ENCODE data around the gene CRNN.

Gene CRNN

DNA sequence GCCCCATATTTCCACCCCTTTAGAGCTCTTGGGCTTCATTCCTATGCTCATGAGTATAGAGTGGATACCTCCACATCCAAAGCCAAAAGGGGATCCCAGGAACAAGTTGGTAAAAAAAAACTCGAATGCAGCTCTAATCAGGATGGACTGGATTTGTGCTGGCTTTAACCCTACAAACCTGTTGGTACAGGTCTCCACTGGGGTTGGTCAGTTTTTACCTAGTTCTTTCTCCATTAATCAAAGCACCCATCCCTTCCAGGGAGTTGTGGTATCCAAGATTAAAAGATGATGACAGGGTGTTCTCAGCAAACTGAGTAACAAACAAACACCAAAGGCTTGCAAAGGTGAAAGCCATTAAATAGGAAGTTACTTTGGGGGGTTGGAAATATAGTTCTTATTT lies 5.9 kb upstream of the CRNN start:
- no peak for DNase-seq

DNA sequence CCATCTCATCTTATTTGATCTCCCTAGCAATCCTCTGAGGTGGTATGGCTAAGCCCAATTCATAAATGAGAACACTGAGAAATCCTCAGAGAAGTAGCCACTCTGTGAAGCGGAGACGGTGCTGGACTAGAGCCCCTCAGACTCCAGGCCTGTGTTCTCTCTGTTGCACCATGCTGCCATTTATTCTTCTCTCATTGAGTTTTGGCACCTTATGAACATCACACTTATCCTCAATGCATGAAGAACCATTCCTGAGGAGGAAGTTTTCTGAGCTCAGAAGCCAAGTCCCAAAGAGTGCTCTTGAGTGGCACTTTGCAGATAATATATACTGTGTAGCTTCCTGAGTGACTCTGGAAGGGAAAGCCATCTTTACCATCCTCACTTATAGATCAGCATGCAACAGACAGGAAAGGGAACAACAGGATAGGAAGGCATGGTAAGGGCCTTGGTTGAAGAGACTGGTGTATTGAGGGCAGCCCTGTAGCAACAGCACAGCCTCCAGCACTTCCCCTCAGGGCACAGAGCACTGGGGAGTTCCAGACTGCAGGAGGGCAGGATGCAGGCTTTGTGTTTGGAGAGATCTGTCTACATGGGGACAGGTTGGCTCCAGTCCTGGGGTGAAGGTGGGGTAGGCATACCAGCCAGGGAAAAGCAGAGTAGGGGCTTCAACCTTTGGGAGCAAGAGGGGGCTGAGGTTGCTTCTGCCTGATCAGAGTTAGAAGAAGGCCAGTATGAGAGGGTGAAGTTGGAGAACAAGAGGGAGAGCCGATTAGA lies 1.6 kb upstream of the CRNN start:
- DNase-seq = no peak

DNA sequence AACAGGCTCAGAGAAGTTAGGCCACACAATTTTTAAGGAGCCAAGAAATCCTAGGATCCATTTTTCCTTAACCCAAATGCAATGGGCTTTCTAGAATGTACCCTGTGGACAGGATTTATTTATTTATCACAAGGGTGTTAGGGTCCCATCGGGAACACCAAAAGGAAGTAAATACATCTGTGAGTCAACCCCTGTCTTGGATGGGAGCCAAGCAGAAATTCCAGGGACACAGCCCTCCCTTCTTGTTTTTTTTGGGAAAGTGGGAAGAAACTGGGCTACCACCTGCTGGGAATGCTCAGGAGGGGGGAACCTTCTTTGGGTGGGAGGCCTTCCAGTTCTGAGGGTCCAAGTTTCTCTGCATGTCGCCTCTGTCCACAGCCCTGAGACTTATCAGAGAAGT lies 1.3 kb downstream of the CRNN start:
- no peak for DNase-seq

DNA sequence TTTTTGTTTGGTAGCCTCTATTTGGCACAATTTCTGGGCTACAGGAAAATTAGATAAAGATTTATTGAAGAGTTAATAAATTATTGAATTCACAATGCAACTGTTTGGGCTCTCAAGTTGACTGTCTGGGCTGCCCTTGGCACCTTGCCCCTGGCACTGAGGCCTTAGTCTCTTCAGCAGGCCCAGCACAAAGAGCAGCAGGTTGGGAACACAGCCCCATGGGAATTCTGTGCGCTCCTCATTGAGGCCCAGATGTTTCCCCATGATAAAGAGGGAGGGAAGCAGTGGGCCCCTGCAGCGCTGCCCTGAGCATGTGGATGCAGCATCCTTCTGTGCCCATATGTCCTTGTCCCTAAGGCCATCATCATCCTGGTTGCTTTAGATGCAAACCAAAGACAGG lies 2.9 kb downstream of the CRNN start:
- DNase-seq = no peak

DNA sequence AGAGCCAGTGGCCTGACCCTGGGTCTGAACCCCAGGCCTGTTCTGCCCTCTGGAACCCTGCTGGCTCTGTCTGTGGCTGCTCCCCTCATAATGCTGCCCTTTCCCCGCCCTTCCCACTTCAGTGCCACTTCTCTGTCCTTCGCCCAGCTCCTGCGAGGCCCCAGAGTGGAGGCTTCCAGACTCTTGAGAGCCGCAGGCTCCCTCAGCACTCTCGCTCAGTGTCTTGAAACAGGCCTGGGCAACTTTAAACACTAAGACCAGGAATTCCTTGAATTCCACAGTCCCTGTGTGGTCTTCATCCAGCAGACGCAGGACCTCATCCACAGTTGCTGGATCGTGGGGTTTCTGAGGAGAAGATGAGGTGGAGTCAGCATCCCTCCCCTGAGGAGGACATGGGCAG lies 3.5 kb downstream of the CRNN start:
- peak; percentile 66 for DNase-seq

DNA sequence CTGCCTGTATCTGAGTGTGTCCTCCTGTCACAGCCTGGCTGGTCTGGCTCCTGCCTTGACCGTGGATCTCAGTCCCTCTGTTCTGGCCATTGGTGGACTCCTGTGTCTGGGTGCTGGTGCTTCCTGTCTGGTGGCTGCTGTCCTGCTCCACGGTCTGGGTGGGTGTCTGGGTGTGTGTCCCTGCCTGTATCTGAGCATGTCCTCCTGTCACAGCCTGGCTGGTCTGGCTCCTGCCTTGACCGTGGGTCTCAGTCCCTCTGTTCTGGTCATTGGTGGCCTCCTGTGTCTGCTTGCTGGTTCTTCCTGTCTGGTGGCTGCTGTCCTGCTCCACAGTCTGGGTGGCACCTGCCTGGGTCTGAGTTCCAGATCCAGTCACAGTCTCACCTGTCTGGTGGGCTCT lies 4.0 kb downstream of the CRNN start:
- no peak for DNase-seq

DNA sequence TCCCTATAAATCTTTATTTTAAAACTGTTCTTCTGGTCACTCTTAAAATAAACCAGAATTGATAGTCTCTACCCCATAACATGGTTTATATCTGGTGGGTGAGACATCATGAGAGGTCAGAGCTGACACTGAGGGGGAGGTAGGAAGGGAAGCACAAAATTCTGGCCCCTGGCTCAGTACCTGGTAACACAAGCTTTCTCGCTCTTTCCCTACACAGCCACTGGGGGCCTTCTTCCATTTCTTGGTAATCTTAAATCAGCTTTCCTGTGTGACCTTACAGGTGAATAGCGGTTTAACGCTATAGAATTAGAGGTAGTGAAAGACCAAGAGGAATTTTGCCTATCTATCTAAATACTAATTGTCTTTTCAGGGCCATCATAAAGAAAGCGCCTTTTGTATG lies 5.4 kb downstream of the CRNN start:
- no peak for DNase-seq

DNA sequence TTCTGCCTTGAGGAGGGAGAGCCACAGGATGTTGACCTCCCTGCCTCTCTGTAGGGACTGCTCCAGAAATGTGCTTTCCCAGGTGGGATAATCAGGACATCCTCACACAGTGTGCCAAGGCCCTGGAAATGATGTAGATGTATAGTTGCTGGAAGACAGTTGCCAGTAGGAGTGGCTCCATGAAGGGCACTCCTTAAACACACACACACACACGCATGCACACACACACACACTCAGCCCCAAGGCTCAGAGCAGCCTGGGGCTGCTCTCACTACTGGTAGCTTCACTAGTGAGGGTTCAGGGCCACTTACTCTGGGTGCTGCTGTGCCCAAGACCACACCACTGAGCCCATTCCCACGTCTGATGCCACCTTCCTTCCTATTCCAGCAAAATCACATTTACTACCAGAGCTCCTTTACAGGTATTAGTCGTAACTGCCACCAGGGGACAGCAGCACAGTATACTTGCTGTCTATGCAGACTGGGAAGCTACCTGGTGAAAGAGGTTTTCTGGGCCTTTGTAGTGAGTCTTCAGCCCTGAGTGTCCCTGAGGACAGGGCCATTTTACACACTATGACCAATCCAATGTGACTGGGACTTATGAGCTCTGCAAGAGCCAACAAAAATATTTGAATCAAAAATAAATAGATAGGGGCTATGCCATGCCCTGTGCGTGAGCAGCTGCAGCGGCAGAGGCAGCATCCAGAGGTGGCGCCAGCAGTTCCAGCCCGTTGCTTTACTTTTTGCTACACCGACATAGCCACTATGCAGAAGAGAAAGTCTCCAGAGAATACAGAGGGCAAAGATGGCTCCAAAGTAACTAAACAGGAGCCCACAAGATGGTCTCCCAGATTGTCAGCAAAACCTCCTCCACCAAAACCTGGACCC lies 15.0 kb downstream of the CRNN start:
- DNase-seq = peak; percentile 7

DNA sequence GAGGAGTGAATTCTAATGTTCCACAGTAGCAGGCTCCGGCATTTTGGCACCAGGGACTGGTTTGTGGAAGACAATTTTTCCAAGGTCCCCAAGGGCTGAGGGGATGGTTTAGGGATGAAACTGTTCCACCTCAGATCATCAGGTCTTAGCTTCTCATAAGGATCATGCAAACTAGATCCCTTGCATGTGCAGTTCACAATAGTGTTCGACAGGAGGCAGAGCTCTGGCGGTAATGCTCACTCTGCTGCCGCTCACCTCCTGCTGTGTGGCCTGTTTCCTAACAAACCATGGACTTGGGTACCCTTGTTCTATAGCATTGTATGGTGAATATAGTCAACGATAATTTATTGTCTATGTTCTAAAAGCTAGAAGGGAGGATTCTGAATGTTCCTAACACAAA lies 16.6 kb downstream of the CRNN start:
- no peak for DNase-seq

DNA sequence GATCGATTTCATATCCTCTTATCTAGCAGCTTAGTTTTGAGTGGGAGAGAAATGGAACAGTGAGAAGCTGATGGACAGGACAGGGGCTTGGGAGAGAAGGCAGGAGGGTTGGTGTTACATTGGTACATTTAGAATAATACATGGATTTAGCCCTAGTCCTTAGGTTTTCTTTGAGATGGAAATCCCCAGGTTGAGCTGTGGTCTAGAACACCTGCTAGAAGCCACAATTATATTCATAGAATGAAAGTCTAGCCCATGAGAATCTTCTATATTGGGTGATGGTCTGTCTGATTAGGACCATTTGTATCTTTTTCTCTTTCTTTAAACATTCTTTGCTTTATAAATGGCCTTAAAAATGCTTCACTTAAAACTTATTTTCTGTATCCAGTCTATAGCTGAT lies 19.9 kb downstream of the CRNN start:
- no peak for DNase-seq

DNA sequence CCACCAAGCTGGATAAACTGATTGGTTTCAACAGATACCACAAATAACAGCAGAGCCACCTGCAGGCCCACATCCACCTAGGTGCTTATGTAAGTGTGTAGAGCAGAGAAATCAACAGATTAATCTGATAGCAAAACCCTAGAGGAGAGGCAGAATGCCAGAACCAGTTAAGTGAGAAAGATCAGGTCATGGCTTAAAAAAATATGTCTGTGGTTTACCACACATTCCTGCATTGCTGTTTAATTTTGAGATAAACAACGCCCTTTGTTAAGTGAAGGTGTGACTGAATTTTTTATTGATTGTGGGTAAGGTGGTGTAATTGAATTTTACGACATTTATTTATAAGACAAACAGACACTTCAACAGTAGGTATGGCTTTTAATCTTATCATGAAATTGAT lies 21.2 kb downstream of the CRNN start:
- no peak for DNase-seq

DNA sequence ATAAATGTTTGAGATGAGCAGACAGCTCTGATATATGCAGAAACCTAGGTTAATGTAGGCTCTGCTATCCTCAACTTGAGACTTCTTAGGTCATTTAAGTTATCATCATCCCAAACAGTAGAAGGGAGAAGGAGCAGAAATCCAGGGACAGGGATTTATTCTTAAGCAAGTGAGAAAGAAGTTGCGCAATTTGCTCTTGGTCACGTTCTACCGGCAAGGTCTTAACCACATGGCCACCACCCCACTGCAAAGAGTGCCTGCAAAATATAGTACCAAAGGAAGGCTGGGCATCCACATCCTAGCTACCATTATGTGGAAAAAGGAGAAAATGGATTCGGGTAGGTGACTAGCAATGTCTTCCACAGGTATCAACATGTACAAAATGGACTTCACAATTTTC lies 25.2 kb downstream of the CRNN start:
- DNase-seq = no peak

DNA sequence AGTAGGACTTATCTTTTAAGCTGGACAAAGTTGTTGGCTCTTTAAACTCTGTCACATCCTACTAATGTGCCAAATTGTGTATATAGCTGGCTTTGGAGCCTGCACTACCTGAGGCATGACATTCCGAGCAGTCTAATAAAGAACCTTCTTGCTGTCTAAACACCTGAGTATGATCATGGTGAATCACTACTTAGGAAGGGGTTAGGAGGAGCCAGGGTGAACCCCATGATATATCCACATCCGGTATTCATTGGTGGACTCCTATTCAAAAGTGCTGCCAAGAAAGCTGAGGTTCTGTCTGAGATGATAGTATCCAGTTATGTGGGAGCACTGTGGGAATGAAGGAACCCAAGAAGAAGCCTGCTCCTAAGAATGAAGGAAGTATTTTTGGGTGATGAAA lies 27.1 kb downstream of the CRNN start:
- DNase-seq = no peak

DNA sequence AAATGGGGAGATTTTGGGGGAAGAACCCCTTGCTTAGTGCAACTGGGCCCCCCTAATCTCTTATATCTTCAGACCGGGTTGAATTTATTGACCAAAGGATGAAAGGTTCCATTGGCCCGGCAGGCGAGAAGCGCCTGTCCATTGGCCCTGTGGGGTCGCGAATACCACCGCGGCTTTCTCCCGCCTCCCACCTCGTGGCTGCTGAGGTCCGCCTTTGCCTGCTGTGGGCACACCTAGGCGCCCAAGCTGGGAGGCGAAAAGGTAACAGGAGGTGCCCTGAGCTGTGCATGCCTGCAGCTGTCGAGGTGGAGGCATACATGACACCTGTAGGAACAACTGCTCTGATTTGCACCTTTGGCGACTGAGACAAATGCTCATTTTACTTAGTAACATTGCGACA lies 33.1 kb downstream of the CRNN start:
- no peak for DNase-seq

DNA sequence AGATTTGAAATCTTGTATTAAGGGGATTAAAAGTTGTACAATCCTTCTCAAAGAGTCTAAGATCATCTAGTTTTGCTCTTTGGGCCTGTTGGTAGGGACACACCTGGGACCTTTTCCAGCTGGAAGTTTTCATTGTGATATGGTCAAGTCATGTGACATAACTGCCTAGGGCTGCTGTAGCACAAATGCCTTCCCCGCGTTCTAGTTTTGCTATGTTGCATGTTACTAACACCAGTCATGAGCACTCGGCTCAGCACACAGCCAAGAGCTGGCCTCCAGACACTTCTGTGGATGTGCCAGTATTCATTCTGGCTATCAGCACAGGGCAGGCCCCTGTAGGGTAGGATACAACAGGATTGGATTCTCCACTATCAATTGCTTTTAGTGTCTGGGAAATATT lies 39.6 kb downstream of the CRNN start:
- DNase-seq = no peak

DNA sequence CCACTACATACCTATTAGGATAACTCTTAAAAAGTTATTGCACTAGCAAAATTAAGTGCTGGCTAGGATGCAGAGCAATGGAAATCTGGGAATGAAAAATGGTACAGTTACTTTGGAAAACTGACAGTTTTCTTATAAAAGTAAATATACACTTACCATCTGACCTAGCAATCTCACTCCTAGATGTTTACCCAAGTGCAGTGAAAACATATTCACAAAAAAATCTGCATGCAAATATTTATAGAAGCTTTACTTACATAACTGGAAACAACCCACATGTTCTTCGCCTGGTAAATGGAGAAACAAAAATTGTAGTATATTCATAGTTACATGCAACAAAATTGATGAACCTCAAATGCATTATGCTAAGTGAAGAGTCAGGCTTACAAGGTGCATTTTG lies 41.4 kb downstream of the CRNN start:
- DNase-seq = no peak

DNA sequence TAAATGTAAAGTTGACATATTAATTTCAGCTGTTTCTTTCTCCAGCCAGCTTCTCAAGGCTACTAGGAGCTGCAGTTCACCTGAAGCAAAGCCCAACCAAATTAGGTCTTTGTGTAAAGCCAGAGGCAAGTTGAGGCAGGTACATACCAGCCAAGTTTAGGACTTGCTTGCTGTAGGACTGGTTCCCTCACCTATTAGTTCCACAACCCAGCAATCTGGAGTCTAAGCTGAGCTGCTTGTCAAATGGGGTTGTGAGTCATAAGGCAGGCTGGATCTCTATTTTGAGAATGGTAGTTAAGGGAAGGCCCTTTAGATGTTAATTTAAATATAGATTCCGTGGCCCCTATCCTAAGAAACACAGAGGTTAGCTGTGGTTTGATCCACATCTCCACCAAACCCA lies 46.6 kb downstream of the CRNN start:
- DNase-seq = no peak

DNA sequence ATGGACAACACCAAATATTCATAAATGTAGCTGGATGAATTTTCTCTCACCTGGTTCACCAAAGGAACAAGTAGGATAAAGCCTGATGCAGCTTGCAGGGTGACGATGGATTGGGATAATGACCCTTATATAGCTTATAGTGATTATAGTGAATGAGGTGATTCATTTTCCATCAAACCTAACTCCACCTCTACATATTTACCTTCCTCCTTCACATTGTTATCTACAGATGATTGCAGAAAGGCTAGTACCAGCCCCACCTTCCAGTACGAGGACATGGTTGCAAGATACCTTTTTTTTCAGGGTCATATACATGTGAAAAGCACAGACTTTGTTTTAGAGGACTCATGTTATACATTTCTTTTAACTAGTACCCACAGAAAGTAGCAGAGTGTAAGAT lies 54.2 kb downstream of the CRNN start, which contains the start of gene FLG2:
Gene FLG2 (minus strand): TSS at position 101 of the 400 bp plus-strand sequence. CDS start 1,122 bp downstream, outside the sequence.
- DNase-seq = no peak

Data from fibroblast of skin of back (primary cell).